A673 (cell line): ENCODE data around the gene BRSK1. TPM values are rescaled to one million over a fixed set of nuclear protein-coding genes. Genes with fewer than 3 reads are reported as not detected.

ENCODE experiments used
- BruUV-seq: library from RNA; stranded (reverse); fragments of 400-500 nt; replicated peaks from 2 replicates; lab custom pipeline; 2021; lab: Mats Ljungman, UMichigan
- CTCF ChIA-PET: fragments of 300-600 bp; sonication (Branson Sonifier 250); formaldehyde crosslinking; loops from one replicate; lab custom pipeline; 2022; ENCODE audit warnings: antibody characterized with exemption; lab: Charles Lee
- POLR2A ChIA-PET: fragments of 300-600 bp; sonication (Branson Sonifier 250); formaldehyde crosslinking; loops from one replicate; lab custom pipeline; 2022; ENCODE audit warnings: antibody characterized with exemption; ENCODE audit not compliant: low non-redundant PET; lab: Charles Lee
- DNase-seq: peaks from one replicate; pipeline ENCODE4 v3.0.0-alpha.2; 2015; ENCODE audit warnings: low spot score
- H3K27ac ChIP-seq: fragments of 200-600 bp; sonication (generic); 2 replicates; pipeline ENCODE4 v1.5.1; 2016; ENCODE audit warnings: mixed run types, low read depth, mild to moderate bottlenecking, mixed read lengths, antibody characterized with exemption, low read length; ENCODE audit not compliant: poor library complexity, severe bottlenecking
- H3K27me3 ChIP-seq: fragments of 200-600 bp; sonication (generic); replicated peaks from 2 replicates; pipeline ENCODE4 v1.6.1; 2017; ENCODE audit warnings: mixed run types, low read depth, mild to moderate bottlenecking, mixed read lengths, antibody characterized with exemption, low read length; ENCODE audit not compliant: insufficient read depth, poor library complexity
- H3K36me3 ChIP-seq: fragments of 200-600 bp; sonication (generic); 2 replicates; pipeline ENCODE4 v1.6.1; 2016; ENCODE audit warnings: mixed run types, mild to moderate bottlenecking, mixed read lengths, antibody characterized with exemption, low read length; ENCODE audit not compliant: insufficient read depth, poor library complexity, severe bottlenecking
- H3K4me1 ChIP-seq: fragments of 200-600 bp; sonication (generic); 2 replicates; pipeline ENCODE4 v1.6.1; 2017; ENCODE audit warnings: mixed run types, mild to moderate bottlenecking, mixed read lengths, antibody characterized with exemption, low read length; ENCODE audit not compliant: insufficient read depth, poor library complexity, severe bottlenecking
- H3K4me3 ChIP-seq: fragments of 200-600 bp; sonication (generic); 2 replicates; pipeline ENCODE4 v1.5.1; 2016; ENCODE audit warnings: low read depth, mixed run types, mild to moderate bottlenecking, mixed read lengths, low read length; ENCODE audit not compliant: poor library complexity, severe bottlenecking
- H3K9me3 ChIP-seq: fragments of 200-600 bp; sonication (generic); 2 replicates; pipeline ENCODE4 v1.6.1; 2016; ENCODE audit warnings: mixed run types, low read depth, mild to moderate bottlenecking, mixed read lengths, antibody characterized with exemption, low read length; ENCODE audit not compliant: poor library complexity, severe bottlenecking
- EZH2 ChIP-seq: fragments of 200-600 bp; sonication (generic); IDR thresholded peaks from 2 replicates; pipeline ENCODE4 v1.6.1; 2017; ENCODE audit warnings: borderline replicate concordance, low read depth, mild to moderate bottlenecking, mixed read lengths, antibody characterized with exemption, low read length; ENCODE audit not compliant: poor library complexity, severe bottlenecking
- intact Hi-C: fragments of 100-400 bp; cut with micrococcal nuclease; formaldehyde crosslinking; loops from one replicate; pipeline ENCODE4 v1.10.0; 2022; ENCODE audit not compliant: unreplicated experiment
- total RNA-seq: library from RNA; stranded (reverse); gene quantifications from 2 replicates; pipeline ENCODE4 v1.2.3, GENCODE V29; 2021
- TF ChIP-seq, protein P1 (sequence below): fragments of 300-800, 200-600 bp; sonication (generic); conservative IDR thresholded peaks from 2 replicates; pipeline ENCODE4 v1.5.1; 2017; ENCODE audit warnings: low read depth, mild to moderate bottlenecking, antibody characterized with exemption, low read length, moderate library complexity, mixed read lengths

Gene BRSK1
- total RNA-seq, 1 experiment from 2014 or later: 30.5 TPM

- no peak for TF ChIP-seq EZH2
- TF ChIP-seq, protein P1, sequence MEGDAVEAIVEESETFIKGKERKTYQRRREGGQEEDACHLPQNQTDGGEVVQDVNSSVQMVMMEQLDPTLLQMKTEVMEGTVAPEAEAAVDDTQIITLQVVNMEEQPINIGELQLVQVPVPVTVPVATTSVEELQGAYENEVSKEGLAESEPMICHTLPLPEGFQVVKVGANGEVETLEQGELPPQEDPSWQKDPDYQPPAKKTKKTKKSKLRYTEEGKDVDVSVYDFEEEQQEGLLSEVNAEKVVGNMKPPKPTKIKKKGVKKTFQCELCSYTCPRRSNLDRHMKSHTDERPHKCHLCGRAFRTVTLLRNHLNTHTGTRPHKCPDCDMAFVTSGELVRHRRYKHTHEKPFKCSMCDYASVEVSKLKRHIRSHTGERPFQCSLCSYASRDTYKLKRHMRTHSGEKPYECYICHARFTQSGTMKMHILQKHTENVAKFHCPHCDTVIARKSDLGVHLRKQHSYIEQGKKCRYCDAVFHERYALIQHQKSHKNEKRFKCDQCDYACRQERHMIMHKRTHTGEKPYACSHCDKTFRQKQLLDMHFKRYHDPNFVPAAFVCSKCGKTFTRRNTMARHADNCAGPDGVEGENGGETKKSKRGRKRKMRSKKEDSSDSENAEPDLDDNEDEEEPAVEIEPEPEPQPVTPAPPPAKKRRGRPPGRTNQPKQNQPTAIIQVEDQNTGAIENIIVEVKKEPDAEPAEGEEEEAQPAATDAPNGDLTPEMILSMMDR: no peak
- H3K27ac ChIP-seq: no peak overlapping the region
- no peaks in the 10 kb centered on the region for H3K9me3 ChIP-seq
- H3K4me3 ChIP-seq: no peak overlapping the region
- CTCF ChIA-PET: no interaction called here
- H3K27me3 ChIP-seq: peaks cover 31% of the 10 kb centered on the region
- intact Hi-C loops: no loop called here
- BruUV-seq: no TSS peak
- H3K36me3 ChIP-seq: no peaks in the 10 kb centered on the region
- POLR2A ChIA-PET: interaction anchor here (0.5 kb wide), 1 partner anchor 153 kb away, joined by 6 read pairs; no protein-coding TSS in a partner anchor
- no peak for DNase-seq
- H3K4me1 ChIP-seq: peaks cover 14% of the 10 kb centered on the region
Observed at GRCh38 chr19:55350620-55351315, 67.0 kb downstream of the BRSK1 start.

- Histone ChIP-seq H3K4me1 (peaks cover 14% of the 10 kb centered on the region), H3K9me3 (no peaks in the 10 kb centered on the region), H3K4me3 (no peak overlapping the region), H3K27ac (no peak overlapping the region), H3K27me3 (peaks cover 32% of the 10 kb centered on the region), H3K36me3 (no peaks in the 10 kb centered on the region)
- TF ChIP-seq, protein P1: no peak
- no peak for TF ChIP-seq EZH2
- ChIA-PET POLR2A (no interaction called here), CTCF (no interaction called here)
- intact Hi-C loops: no loop called here
- no TSS peak for BruUV-seq
- no peak for DNase-seq
Observed at GRCh38 chr19:55352040-55352439, 68.2 kb downstream of the BRSK1 start.

DNA sequence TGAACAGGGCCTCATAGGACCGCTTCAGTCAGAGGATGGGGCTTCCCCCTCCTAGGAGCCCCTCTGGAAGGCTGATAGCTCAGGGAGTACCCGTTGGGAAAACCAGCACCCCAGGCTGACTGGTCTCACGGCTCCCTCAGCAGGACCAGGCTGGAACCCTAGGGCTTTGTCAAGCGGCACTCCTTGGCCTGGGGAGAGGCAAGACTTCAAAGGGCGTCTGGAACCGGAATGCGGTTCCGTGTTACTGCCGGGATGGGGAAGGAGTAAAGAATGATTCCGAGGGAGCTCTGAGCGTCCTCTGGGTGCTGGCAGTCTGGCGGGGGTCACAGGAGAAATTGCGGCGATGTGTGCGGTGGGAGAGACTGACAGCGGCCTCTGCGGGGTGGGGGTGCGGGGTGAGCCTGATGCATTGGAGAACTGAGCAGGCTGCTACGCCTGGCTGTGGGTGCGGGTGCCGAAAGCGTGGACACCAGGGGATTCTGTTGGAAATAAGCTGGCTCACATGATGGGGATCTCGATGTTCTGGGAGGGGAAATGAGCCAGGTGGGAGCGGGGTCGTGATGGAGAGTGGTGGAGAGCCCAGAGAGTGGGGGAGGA is 68.8 kb downstream of the BRSK1 start:
- BruUV-seq: no TSS peak
- H3K36me3 ChIP-seq: no peaks in the 10 kb centered on the region
- no peak for DNase-seq
- no peak overlapping the region for H3K4me3 ChIP-seq
- intact Hi-C loops: no loop called here
- H3K27ac ChIP-seq: no peak overlapping the region
- H3K9me3 ChIP-seq: no peaks in the 10 kb centered on the region
- no peak for TF ChIP-seq EZH2
- TF ChIP-seq, protein P1: no peak
- CTCF ChIA-PET: no interaction called here
- POLR2A ChIA-PET: no interaction called here
- peaks cover 32% of the 10 kb centered on the region for H3K27me3 ChIP-seq
- peaks cover 14% of the 10 kb centered on the region for H3K4me1 ChIP-seq
